OCI-LY3 (cell line): Measurements from ENCODE around the gene LYST.
"Not testable (repeated sequence)": the region's sequence is repeated elsewhere in the genome, so short reads cannot be mapped to it uniquely, and the experiment has no call there.

ENCODE experiments used
- H2AFZ ChIP-seq: fragments of 200-600, 300-600 bp; shearing (Covaris generic); 2 replicates; pipeline ENCODE4 v1.6.0; 2014; ENCODE audit warnings: antibody characterized with exemption, low read depth, low read length
- H3K27ac ChIP-seq: fragments of 200-600, 300-600 bp; sonication (generic); 2 replicates; pipeline ENCODE4 v1.5.1; 2014; ENCODE audit warnings: mild to moderate bottlenecking, low read length, moderate library complexity, mixed read lengths
- H3K27me3 ChIP-seq: fragments of 200-600, 300-600 bp; sonication (generic); 2 replicates; pipeline ENCODE4 v1.6.1; 2014; ENCODE audit warnings: low read depth, low read length, mixed read lengths
- H3K36me3 ChIP-seq: fragments of 200-600, 300-600 bp; sonication (generic); replicated peaks from 2 replicates; pipeline ENCODE3; 2014; ENCODE audit warnings: low read depth, low read length, mixed read lengths
- H3K4me1 ChIP-seq: fragments of 300-600, 200-600 bp; sonication (generic); 2 replicates; pipeline ENCODE4 v1.6.1; 2014; ENCODE audit warnings: low read length, mixed read lengths
- H3K4me2 ChIP-seq: fragments of 200-600, 300-600 bp; sonication (generic); 2 replicates; pipeline ENCODE4 v1.6.1; 2014; ENCODE audit warnings: low read length, mixed read lengths
- H3K4me3 ChIP-seq: fragments of 300-600, 200-600 bp; sonication (generic); 2 replicates; pipeline ENCODE4 v1.5.1; 2014; ENCODE audit warnings: antibody characterized with exemption, mild to moderate bottlenecking, low read length, moderate library complexity
- H3K79me2 ChIP-seq: fragments of 300-600, 200-600 bp; shearing (Covaris generic); 2 replicates; pipeline ENCODE4 v1.6.1; 2014; ENCODE audit warnings: mild to moderate bottlenecking, low read length, mixed read lengths
- H3K9ac ChIP-seq: fragments of 300-600, 200-600 bp; shearing (Covaris generic); 2 replicates; pipeline ENCODE4 v1.6.0; 2014; ENCODE audit warnings: mild to moderate bottlenecking, low read length, moderate library complexity
- H3K9me3 ChIP-seq: fragments of 200-600, 300-600 bp; shearing (Covaris generic); 2 replicates; pipeline ENCODE4 v1.6.1; 2014; ENCODE audit warnings: low read length, mixed read lengths; ENCODE audit not compliant: insufficient read depth
- H4K20me1 ChIP-seq: fragments of 200-600, 300-600 bp; sonication (generic); 2 replicates; pipeline ENCODE4 v1.6.1; 2016; ENCODE audit warnings: low read length, mixed read lengths; ENCODE audit not compliant: insufficient read depth
- EZH2phosphoT487 ChIP-seq: fragments of 200-600 bp; shearing (Covaris generic); IDR thresholded peaks from 2 replicates; pipeline ENCODE4 v1.6.1; 2018; ENCODE audit warnings: antibody characterized with exemption, mixed run types, low read depth
- TF ChIP-seq, protein P1 (sequence below): fragments of 200-600, 300-600 bp; sonication (generic); IDR thresholded peaks from 2 replicates; pipeline ENCODE4 v1.5.1; 2014; ENCODE audit warnings: antibody characterized with exemption, low read length, low read depth

LYST gene

DNA sequence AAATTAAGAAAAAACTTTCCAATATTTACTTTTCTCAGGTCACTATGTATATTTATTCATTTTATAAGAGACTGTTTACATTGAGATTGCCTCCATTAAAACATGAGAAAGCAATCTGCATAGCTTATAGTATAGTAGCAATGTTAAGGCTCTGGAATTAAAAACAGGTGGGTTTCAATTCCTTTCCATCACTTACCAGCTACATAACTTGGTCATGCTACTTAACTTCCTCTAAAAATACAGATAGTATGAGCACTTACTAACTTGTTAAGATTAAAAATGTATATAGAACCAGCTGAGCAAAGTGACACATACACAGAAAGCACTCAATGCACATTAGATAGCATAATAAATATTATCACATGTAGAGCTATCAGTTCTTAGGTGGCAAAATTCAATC is 76.6 kb downstream of the LYST start:
- H3K36me3 ChIP-seq, result no peaks in the 10 kb centered on the region
- H3K4me1 ChIP-seq, result peaks cover 15% of the 10 kb centered on the region
- H4K20me1 ChIP-seq, result no peaks in the 10 kb centered on the region
- H3K79me2 ChIP-seq, result no peaks in the 10 kb centered on the region
- H3K4me2 ChIP-seq, result peak overlapping the region; percentile 36
- H2AFZ ChIP-seq, result no peak overlapping the region
- H3K9ac ChIP-seq, result no peak overlapping the region
- TF ChIP-seq, protein P1, sequence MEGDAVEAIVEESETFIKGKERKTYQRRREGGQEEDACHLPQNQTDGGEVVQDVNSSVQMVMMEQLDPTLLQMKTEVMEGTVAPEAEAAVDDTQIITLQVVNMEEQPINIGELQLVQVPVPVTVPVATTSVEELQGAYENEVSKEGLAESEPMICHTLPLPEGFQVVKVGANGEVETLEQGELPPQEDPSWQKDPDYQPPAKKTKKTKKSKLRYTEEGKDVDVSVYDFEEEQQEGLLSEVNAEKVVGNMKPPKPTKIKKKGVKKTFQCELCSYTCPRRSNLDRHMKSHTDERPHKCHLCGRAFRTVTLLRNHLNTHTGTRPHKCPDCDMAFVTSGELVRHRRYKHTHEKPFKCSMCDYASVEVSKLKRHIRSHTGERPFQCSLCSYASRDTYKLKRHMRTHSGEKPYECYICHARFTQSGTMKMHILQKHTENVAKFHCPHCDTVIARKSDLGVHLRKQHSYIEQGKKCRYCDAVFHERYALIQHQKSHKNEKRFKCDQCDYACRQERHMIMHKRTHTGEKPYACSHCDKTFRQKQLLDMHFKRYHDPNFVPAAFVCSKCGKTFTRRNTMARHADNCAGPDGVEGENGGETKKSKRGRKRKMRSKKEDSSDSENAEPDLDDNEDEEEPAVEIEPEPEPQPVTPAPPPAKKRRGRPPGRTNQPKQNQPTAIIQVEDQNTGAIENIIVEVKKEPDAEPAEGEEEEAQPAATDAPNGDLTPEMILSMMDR, result no peak
- TF ChIP-seq EZH2phosphoT487, result no peak
- no peaks in the 10 kb centered on the region for H3K27me3 ChIP-seq
- H3K9me3 ChIP-seq, result no peaks in the 10 kb centered on the region
- no peak overlapping the region for H3K27ac ChIP-seq
- no peak overlapping the region for H3K4me3 ChIP-seq

DNA sequence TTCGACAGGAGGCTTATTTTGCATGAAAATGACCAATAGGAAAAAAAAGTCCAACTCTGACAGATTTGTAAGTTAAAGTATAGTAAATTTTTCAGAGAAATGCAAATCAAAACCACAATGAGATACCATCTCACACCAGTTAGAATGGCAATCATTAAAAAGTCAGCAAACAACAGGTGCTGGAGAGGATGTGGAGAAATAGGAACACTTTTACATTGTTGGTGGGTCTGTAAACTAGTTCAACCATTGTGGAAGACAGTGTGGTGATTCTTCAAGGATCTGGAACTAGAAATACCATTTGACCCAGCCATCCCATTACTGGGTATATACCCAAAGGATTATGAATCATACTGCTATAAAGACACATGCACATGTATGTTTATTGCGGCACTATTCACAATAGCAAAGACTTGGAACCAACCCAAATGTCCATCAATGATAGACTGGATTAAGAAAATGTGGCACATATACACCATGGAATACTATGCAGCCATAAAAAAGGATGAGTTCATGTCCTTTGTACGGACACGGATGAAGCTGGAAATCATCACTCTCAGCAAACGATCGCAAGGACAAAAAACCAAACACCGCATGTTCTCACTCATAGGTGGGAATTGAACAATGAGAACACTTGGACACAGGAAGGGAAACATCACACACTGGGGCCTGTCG is 80.3 kb downstream of the LYST start:
- not testable (repeated sequence) for H3K27me3 ChIP-seq, H3K4me3 ChIP-seq, H3K27ac ChIP-seq, H4K20me1 ChIP-seq, H3K36me3 ChIP-seq, H3K9me3 ChIP-seq, H2AFZ ChIP-seq, H3K4me2 ChIP-seq, H3K9ac ChIP-seq, H3K79me2 ChIP-seq
- peaks cover 15% of the 10 kb centered on the region for H3K4me1 ChIP-seq

DNA sequence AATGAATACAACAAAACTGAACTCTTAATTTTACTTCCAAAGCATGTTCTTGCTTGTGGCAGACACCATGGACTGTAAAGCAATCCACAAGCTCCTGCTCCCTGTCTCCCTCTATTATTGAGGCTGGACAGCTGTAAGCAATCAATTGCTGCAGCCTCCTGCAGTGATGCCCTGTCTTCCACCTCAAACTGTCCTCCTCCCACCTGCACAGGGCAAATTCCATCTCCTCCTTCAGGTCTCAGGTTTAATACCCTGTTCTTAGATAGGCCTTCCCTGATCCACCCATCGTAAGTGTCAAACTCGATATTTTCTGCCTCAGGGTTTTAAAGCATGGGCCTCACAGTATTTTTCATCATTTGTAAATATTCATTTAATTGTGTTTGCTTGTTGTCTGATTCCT is 81.8 kb downstream of the LYST start:
- H3K27ac ChIP-seq, result no peak overlapping the region
- no peaks in the 10 kb centered on the region for H3K27me3 ChIP-seq
- no peaks in the 10 kb centered on the region for H3K79me2 ChIP-seq
- peaks cover 6% of the 10 kb centered on the region; the same call in 1 of the 2 replicates for H3K4me1 ChIP-seq
- TF ChIP-seq, protein P1, result no peak
- TF ChIP-seq EZH2phosphoT487, result no peak
- no peaks in the 10 kb centered on the region for H4K20me1 ChIP-seq
- no peak overlapping the region for H3K4me2 ChIP-seq
- no peak overlapping the region for H3K9ac ChIP-seq
- H3K9me3 ChIP-seq, result no peaks in the 10 kb centered on the region
- no peak overlapping the region for H2AFZ ChIP-seq
- no peak overlapping the region for H3K4me3 ChIP-seq
- no peaks in the 10 kb centered on the region for H3K36me3 ChIP-seq

- TF ChIP-seq EZH2phosphoT487, result no peak
- TF ChIP-seq, protein P1, result peak; percentile 46; the same call in 1 of the 2 replicates
- no peak overlapping the region for H3K27ac ChIP-seq
- H3K27me3 ChIP-seq, result no peaks in the 10 kb centered on the region
- H3K36me3 ChIP-seq, result no peaks in the 10 kb centered on the region
- H3K4me2 ChIP-seq, result no peak overlapping the region
- no peak overlapping the region for H2AFZ ChIP-seq
- no peaks in the 10 kb centered on the region for H3K4me1 ChIP-seq
- H3K9me3 ChIP-seq, result no peaks in the 10 kb centered on the region
- no peak overlapping the region for H3K4me3 ChIP-seq
- H3K9ac ChIP-seq, result no peak overlapping the region
- no peaks in the 10 kb centered on the region for H3K79me2 ChIP-seq
- H4K20me1 ChIP-seq, result no peaks in the 10 kb centered on the region
Measured at GRCh38 chr1:235783148-235783776, 83.4 kb downstream of the LYST start.
